ENCODE measurements around the gene TBX10.

GRCh38 chr11:67668192-67668551 lies 28.6 kb upstream of the TBX10 start:
- no peak for TF ChIP-seq POLR2A (IDR thresholded peaks at IDR 0.05)
- TF ChIP-seq CTCF (IDR thresholded peaks at IDR 0.05): no peak
